ENCODE data around the gene RBP7.
"Not testable (repeated sequence)": the region's sequence is repeated elsewhere in the genome, so short reads cannot be mapped to it uniquely, and the experiment has no call there.

The RBP7 gene

DNA sequence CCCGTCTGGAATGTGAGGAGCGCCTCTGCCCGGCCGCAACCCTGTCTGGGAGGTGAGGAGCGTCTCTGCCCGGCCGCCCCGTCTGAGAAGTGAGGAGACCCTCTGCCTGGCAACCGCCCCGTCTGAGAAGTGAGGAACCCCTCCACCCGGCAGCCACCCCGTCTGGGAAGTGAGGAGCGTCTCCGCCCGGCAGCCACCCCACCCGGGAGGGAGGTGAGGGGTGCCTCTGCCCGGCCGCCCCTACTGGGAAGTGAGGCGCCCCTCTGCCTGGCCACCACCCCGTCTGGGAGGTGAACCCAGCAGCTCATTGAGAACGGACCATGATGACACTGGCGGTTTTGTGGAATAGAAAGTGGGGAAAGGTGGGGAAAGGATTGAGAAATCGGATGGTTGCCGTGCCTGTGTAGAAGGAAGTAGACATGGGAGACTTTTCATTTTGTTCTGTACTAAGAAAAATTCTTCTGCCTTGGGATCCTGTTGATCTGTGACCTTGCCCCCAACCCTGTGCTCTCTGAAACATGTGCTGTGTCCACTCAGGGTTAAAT is 32.0 kb downstream of the RBP7 start:
- not testable (repeated sequence) for H3K4me3 ChIP-seq (ENCODE audit: low read depth, low read length); H3K36me3 ChIP-seq (ENCODE audit: control insufficient read depth, insufficient read depth, low read length); H3K9me3 ChIP-seq (ENCODE audit: control insufficient read depth, insufficient read depth, low read length); H3K27me3 ChIP-seq (ENCODE audit: control insufficient read depth, insufficient read depth, low read length); H3K27ac ChIP-seq (ENCODE audit: low read depth, low read length); H3K9ac ChIP-seq (ENCODE audit: low read depth, low read length); H3K4me1 ChIP-seq (ENCODE audit: control insufficient read depth, insufficient read depth, low read length)

DNA sequence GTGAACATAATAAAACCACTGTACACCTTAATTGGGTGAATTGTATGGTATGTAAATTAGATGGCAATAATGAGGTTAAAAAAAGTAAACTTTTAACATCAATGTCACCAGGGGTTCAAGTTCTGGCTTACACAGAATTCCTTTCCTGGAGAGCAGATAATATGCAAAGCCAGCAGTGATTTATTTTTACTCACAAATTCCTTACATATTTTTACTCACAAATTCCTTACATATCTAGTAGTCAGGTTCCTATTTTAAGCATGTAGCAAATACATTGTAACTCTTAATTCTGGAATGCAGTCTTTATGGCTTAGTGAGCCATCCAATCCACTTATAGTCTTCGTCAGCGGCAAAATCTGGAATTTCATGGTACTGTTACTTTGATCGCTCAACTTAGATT is 34.4 kb downstream of the RBP7 start:
- Histone ChIP-seq H3K27ac (ENCODE audit: low read depth, low read length) (no peak overlapping the region), H3K4me3 (ENCODE audit: low read depth, low read length) (no peak overlapping the region), H3K9me3 (ENCODE audit: control insufficient read depth, insufficient read depth, low read length) (no peaks in the 10 kb centered on the region), H3K4me1 (ENCODE audit: control insufficient read depth, insufficient read depth, low read length) (peaks cover 6% of the 10 kb centered on the region; the same call in 1 of the 2 replicates), H3K27me3 (ENCODE audit: control insufficient read depth, insufficient read depth, low read length) (no peaks in the 10 kb centered on the region), H3K36me3 (ENCODE audit: control insufficient read depth, insufficient read depth, low read length) (peaks cover 2% of the 10 kb centered on the region), H3K9ac (ENCODE audit: low read depth, low read length) (no peak overlapping the region)

DNA sequence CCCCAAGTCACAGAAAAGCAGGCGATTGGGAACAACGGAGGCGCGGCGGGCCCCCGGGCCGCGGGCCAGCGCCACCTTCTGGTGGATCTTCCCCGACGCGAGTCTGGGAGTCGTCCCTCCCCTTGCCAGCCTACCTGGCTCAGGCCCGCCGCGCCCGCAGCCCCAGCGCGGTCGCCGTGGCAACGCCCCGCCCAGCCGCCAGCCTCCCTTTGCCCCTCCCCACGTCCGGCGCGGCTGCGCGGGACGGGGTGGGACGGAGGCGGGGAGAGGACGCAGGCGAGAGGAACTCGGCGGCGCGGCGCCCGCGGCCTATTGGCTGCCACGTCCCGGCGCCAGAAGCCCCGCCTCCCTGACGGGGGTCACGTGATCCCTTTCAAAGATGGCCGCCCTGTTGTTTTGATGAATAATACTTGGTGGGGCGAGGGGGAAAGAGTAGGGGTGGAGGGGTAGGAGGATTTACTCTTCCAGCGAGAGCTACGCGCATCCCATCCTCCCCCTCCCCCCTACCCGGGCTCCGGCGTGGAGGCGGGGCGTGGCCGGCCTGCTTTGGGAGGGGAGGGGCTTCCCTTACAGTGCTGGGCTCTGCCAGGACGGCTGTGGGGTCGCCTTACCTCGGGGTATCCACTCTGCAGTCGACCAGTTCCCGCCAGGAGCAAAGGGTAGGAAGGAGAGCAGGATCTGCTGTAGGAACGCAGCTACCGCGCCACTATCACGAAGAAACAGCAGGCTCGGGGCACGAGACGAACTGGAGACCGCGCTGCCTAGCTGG is 35.7 kb downstream of the RBP7 start, which contains the start of gene UBE4B:
UBE4B (plus strand) TSS at position 369 of the 769 bp plus-strand sequence. CDS start 713 bp downstream, outside the sequence.
- Histone ChIP-seq H3K4me3 (ENCODE audit: low read depth, low read length) (peak within 1 kb of the TSS; percentile 96), H3K27ac (ENCODE audit: low read depth, low read length) (peak within 1 kb of the TSS; percentile 96), H3K36me3 (ENCODE audit: control insufficient read depth, insufficient read depth, low read length) (peaks cover 14% of the 10 kb centered on the region), H3K27me3 (ENCODE audit: control insufficient read depth, insufficient read depth, low read length) (no peaks in the 10 kb centered on the region), H3K9ac (ENCODE audit: low read depth, low read length) (peak within 1 kb of the TSS; percentile 91), H3K4me1 (ENCODE audit: control insufficient read depth, insufficient read depth, low read length) (peaks cover 6% of the 10 kb centered on the region; the same call in 1 of the 2 replicates), H3K9me3 (ENCODE audit: control insufficient read depth, insufficient read depth, low read length) (no peaks in the 10 kb centered on the region)

DNA sequence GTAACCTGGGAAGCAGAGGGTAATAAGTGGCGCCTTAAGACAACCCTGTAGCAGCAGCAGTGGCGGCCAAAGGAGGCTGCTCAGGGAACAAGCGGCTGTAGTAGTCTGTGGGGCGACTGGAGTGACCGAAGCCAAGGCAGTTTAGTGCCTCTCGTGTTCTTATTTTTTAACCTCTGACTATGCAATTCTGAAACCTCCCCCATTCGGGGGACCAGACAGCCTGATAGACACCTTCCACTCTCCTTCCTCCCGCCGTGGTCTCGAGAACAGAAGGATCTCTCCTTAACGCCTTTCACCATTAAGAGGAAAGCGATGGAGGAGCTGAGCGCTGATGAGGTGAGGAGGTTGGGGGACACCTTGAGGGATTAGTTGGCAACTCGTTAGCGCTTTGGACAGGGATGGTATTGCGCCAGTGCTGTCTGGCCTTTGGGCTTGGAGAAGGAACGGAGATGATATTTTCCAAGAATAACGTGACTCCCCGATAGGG is 36.4 kb downstream of the RBP7 start:
- peaks cover 19% of the 10 kb centered on the region for H3K36me3 ChIP-seq (ENCODE audit: control insufficient read depth, insufficient read depth, low read length)
- H3K9me3 ChIP-seq (ENCODE audit: control insufficient read depth, insufficient read depth, low read length) = no peaks in the 10 kb centered on the region
- H3K9ac ChIP-seq (ENCODE audit: low read depth, low read length) = peak overlapping the region; percentile 91
- H3K4me1 ChIP-seq (ENCODE audit: control insufficient read depth, insufficient read depth, low read length) = peaks cover 6% of the 10 kb centered on the region; the same call in 1 of the 2 replicates
- H3K4me3 ChIP-seq (ENCODE audit: low read depth, low read length) = peak overlapping the region; percentile 96
- H3K27ac ChIP-seq (ENCODE audit: low read depth, low read length) = peak overlapping the region; percentile 96
- no peaks in the 10 kb centered on the region for H3K27me3 ChIP-seq (ENCODE audit: control insufficient read depth, insufficient read depth, low read length)

DNA sequence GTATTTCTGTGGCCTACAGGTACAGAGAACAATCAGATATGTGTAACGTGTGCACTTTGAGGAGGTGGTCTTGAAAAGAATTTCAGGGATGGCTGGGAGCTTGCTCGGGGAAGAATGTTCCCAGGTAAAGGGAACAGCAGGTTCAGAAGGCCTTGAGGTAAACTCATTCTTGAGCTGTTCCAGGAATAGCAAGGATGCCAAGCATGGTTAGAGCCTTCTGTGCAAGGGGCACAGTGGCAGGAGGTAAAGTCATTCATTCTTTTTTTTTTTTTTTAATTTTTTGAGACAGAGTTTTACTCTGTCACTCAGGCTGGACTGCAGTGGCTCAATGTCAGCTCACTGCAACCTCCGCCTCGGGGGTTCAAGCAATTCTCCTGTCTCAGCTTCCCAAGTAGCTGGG is 45.7 kb downstream of the RBP7 start:
- Histone ChIP-seq H3K4me3 (ENCODE audit: low read depth, low read length) (no peak overlapping the region), H3K27ac (ENCODE audit: low read depth, low read length) (no peak overlapping the region), H3K9ac (ENCODE audit: low read depth, low read length) (no peak overlapping the region), H3K9me3 (ENCODE audit: control insufficient read depth, insufficient read depth, low read length) (no peaks in the 10 kb centered on the region), H3K27me3 (ENCODE audit: control insufficient read depth, insufficient read depth, low read length) (no peaks in the 10 kb centered on the region), H3K36me3 (ENCODE audit: control insufficient read depth, insufficient read depth, low read length) (peaks cover 11% of the 10 kb centered on the region), H3K4me1 (ENCODE audit: control insufficient read depth, insufficient read depth, low read length) (peaks cover 21% of the 10 kb centered on the region)

DNA sequence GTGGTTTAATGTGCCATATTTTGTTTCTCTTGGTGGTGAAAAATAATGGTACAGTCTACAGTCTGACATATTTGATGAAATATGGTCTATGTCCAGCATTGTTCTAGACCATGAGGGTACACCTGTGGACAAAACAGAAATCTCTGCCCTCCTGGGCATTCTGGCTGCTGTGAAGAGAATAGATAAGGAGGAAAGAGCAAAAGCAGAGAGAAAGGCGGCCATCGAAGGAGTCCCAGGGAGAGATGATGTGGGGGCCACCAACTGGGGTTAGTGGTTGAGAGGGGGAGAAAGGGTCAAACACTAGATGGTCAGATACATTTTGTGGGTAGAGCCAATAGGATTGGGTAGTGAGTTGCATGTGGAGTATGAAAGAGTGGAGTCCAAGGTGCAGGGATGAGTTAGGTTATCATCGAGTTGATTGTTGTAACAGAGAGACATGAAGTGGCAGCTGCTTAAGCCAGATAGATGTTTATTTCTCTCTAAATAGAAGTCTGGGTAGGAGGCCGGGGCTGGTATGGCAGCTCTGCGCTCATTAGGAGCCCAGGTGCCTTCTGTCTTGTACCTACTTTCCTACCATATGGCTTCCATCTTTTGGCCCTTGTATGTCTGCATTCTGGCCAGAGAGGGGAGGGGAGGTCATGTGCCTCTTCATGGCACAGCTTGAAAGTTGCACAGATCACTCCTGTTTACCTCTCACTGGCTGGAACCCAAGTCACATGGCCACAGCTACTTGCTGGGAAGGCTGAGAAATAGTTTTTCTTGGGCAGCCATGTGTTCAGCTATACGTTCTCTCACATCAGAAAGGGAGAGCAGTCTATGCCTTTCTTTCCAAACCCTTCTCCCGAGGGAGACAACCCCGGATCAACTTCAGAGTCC is 48.7 kb downstream of the RBP7 start:
- H3K4me3 ChIP-seq (ENCODE audit: low read depth, low read length) = no peak overlapping the region
- H3K36me3 ChIP-seq (ENCODE audit: control insufficient read depth, insufficient read depth, low read length) = peaks cover 5% of the 10 kb centered on the region; the same call in 1 of the 2 replicates
- H3K27me3 ChIP-seq (ENCODE audit: control insufficient read depth, insufficient read depth, low read length) = no peaks in the 10 kb centered on the region
- no peaks in the 10 kb centered on the region for H3K9me3 ChIP-seq (ENCODE audit: control insufficient read depth, insufficient read depth, low read length)
- H3K9ac ChIP-seq (ENCODE audit: low read depth, low read length) = no peak overlapping the region
- H3K4me1 ChIP-seq (ENCODE audit: control insufficient read depth, insufficient read depth, low read length) = peaks cover 21% of the 10 kb centered on the region
- peak overlapping the region; percentile 48 for H3K27ac ChIP-seq (ENCODE audit: low read depth, low read length)

DNA sequence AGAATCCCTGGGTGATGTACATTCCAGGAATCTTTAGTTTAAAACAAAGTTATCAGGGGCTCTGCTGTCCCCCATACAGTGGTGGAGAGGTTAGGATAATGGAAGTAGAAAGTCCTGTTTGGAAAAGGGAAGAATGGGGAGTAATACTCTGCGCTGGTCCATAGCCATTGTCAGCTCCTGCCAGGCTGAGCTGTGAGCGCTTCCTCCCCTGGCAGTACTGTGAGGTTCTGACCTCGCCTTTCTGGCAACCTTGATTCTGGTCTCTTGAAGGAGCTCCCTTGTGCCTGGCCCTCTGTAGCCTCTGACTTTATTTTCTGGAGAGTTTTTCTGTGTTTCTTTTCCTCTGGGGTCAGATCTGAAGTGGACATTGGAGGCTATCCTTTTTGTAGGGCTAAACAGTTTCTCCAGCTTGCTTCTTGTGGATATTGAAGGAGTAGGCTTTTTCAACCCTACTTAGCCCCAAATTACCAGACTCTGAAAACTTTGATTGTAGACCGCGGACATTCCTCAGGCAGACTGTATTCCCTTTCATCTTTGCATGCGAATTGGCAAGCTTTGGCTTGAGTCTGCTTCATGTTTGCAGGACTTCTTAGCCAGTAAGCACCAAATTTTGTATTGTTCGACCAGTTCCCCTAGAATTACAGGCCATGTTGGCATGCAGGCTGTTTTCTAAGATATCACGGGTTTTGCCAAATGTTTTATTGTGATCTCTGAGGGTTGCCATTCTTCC is 49.5 kb downstream of the RBP7 start:
- Histone ChIP-seq H3K9me3 (ENCODE audit: control insufficient read depth, insufficient read depth, low read length) (no peaks in the 10 kb centered on the region), H3K4me3 (ENCODE audit: low read depth, low read length) (0 out of 2 replicates have a peak overlapping the region, but pooled peaks have one; percentile 5), H3K27ac (ENCODE audit: low read depth, low read length) (peak overlapping the region; percentile 48), H3K36me3 (ENCODE audit: control insufficient read depth, insufficient read depth, low read length) (peaks cover 4% of the 10 kb centered on the region; the same call in 1 of the 2 replicates), H3K27me3 (ENCODE audit: control insufficient read depth, insufficient read depth, low read length) (no peaks in the 10 kb centered on the region), H3K9ac (ENCODE audit: low read depth, low read length) (no peak overlapping the region), H3K4me1 (ENCODE audit: control insufficient read depth, insufficient read depth, low read length) (peaks cover 21% of the 10 kb centered on the region)

DNA sequence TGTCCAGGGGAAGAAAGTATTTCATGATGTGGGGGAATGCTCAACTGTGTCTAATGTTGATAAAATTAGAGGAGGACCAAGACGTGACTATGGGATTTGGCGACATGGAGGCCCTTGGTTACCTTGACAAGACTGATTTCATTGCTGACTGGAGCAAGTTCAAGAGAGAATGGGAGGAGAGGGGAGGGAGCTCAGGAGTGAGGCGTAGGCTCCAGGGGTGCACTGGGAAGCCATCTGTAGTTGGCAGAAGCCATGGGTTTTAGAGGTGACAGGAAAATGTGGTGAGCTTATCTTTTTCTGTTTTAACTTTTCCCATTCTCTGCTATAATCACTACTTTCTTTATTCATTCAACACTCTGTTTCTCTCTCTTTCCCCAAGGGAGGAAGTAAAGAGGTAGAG is 51.6 kb downstream of the RBP7 start:
- H3K27ac ChIP-seq (ENCODE audit: low read depth, low read length) = no peak overlapping the region
- H3K9me3 ChIP-seq (ENCODE audit: control insufficient read depth, insufficient read depth, low read length) = no peaks in the 10 kb centered on the region
- H3K36me3 ChIP-seq (ENCODE audit: control insufficient read depth, insufficient read depth, low read length) = peaks cover 4% of the 10 kb centered on the region; the same call in 1 of the 2 replicates

DNA sequence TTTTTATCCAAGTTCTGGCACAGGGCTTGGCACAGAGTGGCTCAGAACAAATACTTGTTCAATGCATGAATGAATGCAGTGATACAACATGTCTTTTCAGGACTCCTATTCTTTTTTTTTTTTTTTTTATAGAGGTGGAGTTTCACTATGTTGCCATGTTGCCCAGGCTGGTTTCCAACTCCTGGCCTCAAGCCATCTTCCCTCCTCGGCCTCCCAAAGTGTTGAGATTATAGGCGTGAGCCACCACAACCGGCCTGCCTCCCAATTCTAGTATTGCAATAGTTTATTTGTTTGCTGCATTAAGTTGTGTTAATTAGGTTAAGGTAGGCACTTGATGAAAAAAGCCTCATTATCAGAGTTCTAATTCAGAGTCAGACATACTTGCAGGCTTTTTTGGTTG is 53.6 kb downstream of the RBP7 start:
- no peaks in the 10 kb centered on the region for H3K9me3 ChIP-seq (ENCODE audit: control insufficient read depth, insufficient read depth, low read length)
- H3K36me3 ChIP-seq (ENCODE audit: control insufficient read depth, insufficient read depth, low read length) = peaks cover 4% of the 10 kb centered on the region; the same call in 1 of the 2 replicates
- no peaks in the 10 kb centered on the region for H3K27me3 ChIP-seq (ENCODE audit: control insufficient read depth, insufficient read depth, low read length)
- peaks cover 16% of the 10 kb centered on the region for H3K4me1 ChIP-seq (ENCODE audit: control insufficient read depth, insufficient read depth, low read length)
- no peak overlapping the region for H3K27ac ChIP-seq (ENCODE audit: low read depth, low read length)
- H3K4me3 ChIP-seq (ENCODE audit: low read depth, low read length) = no peak overlapping the region
- H3K9ac ChIP-seq (ENCODE audit: low read depth, low read length) = no peak overlapping the region

More for the DNA sequence above, 51.6 kb downstream of the RBP7 start:
- peaks cover 21% of the 10 kb centered on the region for H3K4me1 ChIP-seq (ENCODE audit: control insufficient read depth, insufficient read depth, low read length)
- no peak overlapping the region for H3K4me3 ChIP-seq (ENCODE audit: low read depth, low read length)
- H3K9ac ChIP-seq (ENCODE audit: low read depth, low read length) = no peak overlapping the region
- no peaks in the 10 kb centered on the region for H3K27me3 ChIP-seq (ENCODE audit: control insufficient read depth, insufficient read depth, low read length)

DNA sequence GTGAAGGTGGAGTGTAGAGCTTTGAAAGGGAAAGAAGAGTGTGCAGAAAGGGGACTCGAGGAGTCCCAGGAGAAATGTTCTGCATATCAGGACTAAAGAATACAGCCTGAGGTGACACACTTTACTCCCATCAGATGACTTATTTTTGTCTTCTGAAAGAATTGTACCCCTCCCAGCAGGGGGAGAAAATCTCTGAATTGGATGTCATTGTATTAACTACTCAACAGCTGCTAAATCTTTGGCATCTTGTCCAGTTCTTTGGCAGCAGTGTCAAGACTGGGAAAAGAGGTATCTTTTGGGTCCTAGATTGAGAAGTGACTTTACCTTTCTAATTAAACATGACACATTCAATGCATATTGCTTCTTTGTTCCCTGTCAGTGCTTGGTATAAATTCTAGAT is 54.6 kb downstream of the RBP7 start:
- peaks cover 5% of the 10 kb centered on the region for H3K4me1 ChIP-seq (ENCODE audit: control insufficient read depth, insufficient read depth, low read length)
- peaks cover 4% of the 10 kb centered on the region; the same call in 1 of the 2 replicates for H3K36me3 ChIP-seq (ENCODE audit: control insufficient read depth, insufficient read depth, low read length)
- H3K4me3 ChIP-seq (ENCODE audit: low read depth, low read length) = no peak overlapping the region

More for the DNA sequence above, 54.6 kb downstream of the RBP7 start:
- no peaks in the 10 kb centered on the region for H3K9me3 ChIP-seq (ENCODE audit: control insufficient read depth, insufficient read depth, low read length)
- H3K27ac ChIP-seq (ENCODE audit: low read depth, low read length) = no peak overlapping the region
- H3K9ac ChIP-seq (ENCODE audit: low read depth, low read length) = no peak overlapping the region
- no peaks in the 10 kb centered on the region for H3K27me3 ChIP-seq (ENCODE audit: control insufficient read depth, insufficient read depth, low read length)

Measured in HUES48 (cell line).